Measurements from ENCODE around the gene ZNRF4. TPM values are rescaled to one million over a fixed set of nuclear protein-coding genes. Genes with fewer than 3 reads are reported as not detected.

ZNRF4 gene
- total RNA-seq, 4 donors from 2014 or later: not detected

GRCh38 chr19:5451494-5451893 is 3.7 kb upstream of the ZNRF4 start:
- no peak overlapping the region for H3K4me3 ChIP-seq (ENCODE audit: low read depth, poor library complexity, severe bottlenecking)
- WGBS, 2 donors: 44 to 49% methylated on average over 6 to 10 of the region's 10 CpGs
- no peak for TF ChIP-seq POLR2A (IDR thresholded peaks at IDR 0.05)
- DNase-seq (ENCODE audit: low spot score in 2 of 2): no peak
- intact Hi-C loops (cut with DNase I; ENCODE audit: low total_unique reads): no loop called here

GRCh38 chr19:5452594-5453565 is 2.3 kb upstream of the ZNRF4 start:
- TF ChIP-seq POLR2A (IDR thresholded peaks at IDR 0.05) (no peak), CTCF (IDR thresholded peaks at IDR 0.05) (no peak)
- intact Hi-C loops (cut with DNase I; ENCODE audit: low total_unique reads): no loop called here
- no peak overlapping the region for H3K4me3 ChIP-seq (ENCODE audit: low read depth, poor library complexity, severe bottlenecking)
- WGBS, 2 donors: 86 to 90% methylated on average over 15 to 16 of the region's 16 CpGs
- DNase-seq (ENCODE audit: low spot score in 2 of 2): no peak

DNA sequence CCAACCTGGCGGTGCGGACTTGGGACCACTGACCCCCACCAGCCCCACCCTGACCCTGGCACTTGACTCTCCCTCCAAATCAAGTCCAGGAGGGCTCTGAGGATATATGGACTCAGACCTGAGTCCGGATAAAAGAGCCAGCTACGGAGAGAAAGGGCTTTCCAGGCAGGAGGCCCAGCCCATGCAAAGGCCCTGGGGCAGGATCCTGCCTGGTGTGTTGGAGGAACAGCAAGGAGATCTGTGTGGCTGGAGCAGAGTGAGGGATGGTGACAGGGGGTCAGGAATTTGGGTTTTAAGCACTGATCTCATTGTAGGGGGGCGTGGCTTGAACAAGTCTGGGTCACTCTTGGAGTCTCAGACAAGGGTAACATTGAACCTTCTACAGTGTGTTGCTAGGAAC is 474 bp upstream of the ZNRF4 start:
- intact Hi-C loops (cut with DNase I; ENCODE audit: low total_unique reads): no loop called here

DNA sequence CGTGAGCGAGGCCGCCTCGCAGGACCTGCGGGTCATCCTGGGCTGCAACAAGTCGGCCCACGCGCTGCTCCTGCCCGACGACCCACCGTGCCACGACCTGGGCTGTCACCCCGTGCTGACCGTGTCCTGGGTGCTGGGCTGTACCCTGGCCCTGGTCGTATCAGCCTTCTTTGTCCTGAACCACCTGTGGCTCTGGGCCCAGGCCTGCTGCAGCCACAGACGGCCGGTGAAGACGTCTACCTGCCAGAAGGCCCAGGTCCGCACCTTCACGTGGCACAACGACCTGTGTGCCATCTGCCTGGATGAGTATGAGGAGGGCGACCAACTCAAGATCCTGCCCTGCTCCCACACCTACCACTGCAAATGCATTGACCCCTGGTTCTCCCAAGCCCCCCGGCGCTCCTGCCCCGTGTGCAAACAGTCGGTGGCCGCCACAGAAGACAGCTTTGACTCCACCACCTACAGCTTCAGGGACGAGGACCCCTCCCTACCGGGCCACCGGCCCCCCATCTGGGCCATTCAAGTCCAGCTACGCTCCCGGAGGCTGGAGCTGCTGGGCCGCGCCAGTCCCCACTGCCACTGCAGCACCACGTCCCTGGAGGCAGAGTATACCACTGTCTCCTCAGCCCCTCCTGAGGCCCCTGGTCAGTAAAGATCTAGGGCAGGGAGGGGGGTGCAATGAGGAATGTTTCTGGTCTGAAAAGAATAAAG is 1.1 kb downstream of the ZNRF4 start:
- 89 to 92% methylated on average over 29 to 35 of the region's 35 CpGs for WGBS, 2 donors
- intact Hi-C loops (cut with DNase I; ENCODE audit: low total_unique reads): no loop called here

More for the DNA sequence above, 474 bp upstream of the ZNRF4 start:
- no peak for DNase-seq (ENCODE audit: low spot score in 2 of 2)
- 79 to 83% methylated on average over 4 of the region's 5 CpGs for WGBS, 2 donors
- TF ChIP-seq CTCF (IDR thresholded peaks at IDR 0.05): no peak
- no peak for TF ChIP-seq POLR2A (IDR thresholded peaks at IDR 0.05)
- no peak overlapping the region for H3K4me3 ChIP-seq (ENCODE audit: low read depth, poor library complexity, severe bottlenecking)

DNA sequence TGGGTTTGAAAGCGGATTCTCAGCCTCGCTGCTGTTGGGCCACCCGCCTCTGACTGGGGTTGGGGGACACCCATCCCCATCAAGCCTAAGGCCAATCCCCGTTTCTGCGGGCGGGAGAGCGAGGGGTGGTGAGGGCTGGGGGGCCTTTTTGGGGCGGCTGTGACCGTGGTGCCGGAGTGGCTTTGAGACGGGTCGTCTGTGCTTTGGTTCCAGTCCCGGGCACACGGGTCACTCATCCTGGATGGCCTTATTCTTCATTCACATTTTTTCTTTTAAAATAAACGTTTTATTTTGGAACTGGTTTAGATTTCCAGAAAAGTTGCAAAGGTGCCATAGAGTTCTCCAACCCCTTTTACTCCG is 1.6 kb downstream of the ZNRF4 start:
- intact Hi-C loops (cut with DNase I; ENCODE audit: low total_unique reads): no loop called here
- TF ChIP-seq POLR2A (IDR thresholded peaks at IDR 0.05) (no peak), CTCF (IDR thresholded peaks at IDR 0.05) (no peak)
- WGBS, 2 donors: 77 to 85% methylated on average over 16 of the region's 16 CpGs
- DNase-seq (ENCODE audit: low spot score in 2 of 2): no peak
- no peak overlapping the region for H3K4me3 ChIP-seq (ENCODE audit: low read depth, poor library complexity, severe bottlenecking)

More for the DNA sequence above, 1.1 kb downstream of the ZNRF4 start:
- no peak for TF ChIP-seq CTCF (IDR thresholded peaks at IDR 0.05)
- TF ChIP-seq POLR2A (IDR thresholded peaks at IDR 0.05): no peak
- no peak overlapping the region for H3K4me3 ChIP-seq (ENCODE audit: low read depth, poor library complexity, severe bottlenecking)
- no peak for DNase-seq (ENCODE audit: low spot score in 2 of 2)

- 69 to 71% methylated on average over 9 of the region's 9 CpGs for WGBS, 2 donors
- no peak for TF ChIP-seq POLR2A (IDR thresholded peaks at IDR 0.05)
- TF ChIP-seq CTCF (IDR thresholded peaks at IDR 0.05): no peak
- DNase-seq (ENCODE audit: low spot score in 2 of 2): no peak
- H3K4me3 ChIP-seq (ENCODE audit: low read depth, poor library complexity, severe bottlenecking): no peak overlapping the region
- intact Hi-C loops (cut with DNase I; ENCODE audit: low total_unique reads): no loop called here
Observed at GRCh38 chr19:5457709-5458108, 2.5 kb downstream of the ZNRF4 start.

Measured in lower leg skin (tissue), 4 donors.